Endothelial cell of umbilical vein (primary cell): ENCODE results near the gene DNAJC17. TPM values are rescaled to one million over a fixed set of nuclear protein-coding genes. Genes with fewer than 3 reads are reported as not detected.

Source experiments
- BruUV-seq: library from RNA; stranded (reverse); fragments of 400-500 nt; replicated peaks from 2 replicates; lab custom pipeline; 2021; lab: Mats Ljungman, UMichigan
- CTCF ChIA-PET: fragments of 300-600, 350-600 bp; sonication (Branson Sonifier 250); formaldehyde crosslinking; loops from one replicate; lab custom pipeline; 2021; ENCODE audit warnings: antibody characterized with exemption, inconsistent platforms; lab: Charles Lee
- POLR2A ChIA-PET: fragments of 300-600, 350-600 bp; sonication (Branson Sonifier 250); formaldehyde crosslinking; loops from one replicate; lab custom pipeline; 2021; ENCODE audit warnings: antibody characterized with exemption, inconsistent platforms; lab: Charles Lee
- DNase-seq: peaks from one replicate; pipeline ENCODE4 v3.0.0-alpha.2; 2011; ENCODE audit warnings: low read depth, low spot score
- FAIRE-seq: peaks from 2 replicates; lab custom pipeline; 2011; peaks lifted over from hg19 to GRCh38; lab: Jason Lieb, UNC
- H2AFZ ChIP-seq: 2 replicates; pipeline ENCODE4 v1.6.0; 2012; ENCODE audit warnings: low read depth, low read length, control low read depth, inconsistent platforms
- H3K27ac ChIP-seq: 2 replicates; pipeline ENCODE4 v1.5.1; 2011; ENCODE audit warnings: low read depth, mild to moderate bottlenecking, control low read depth, low read length, moderate library complexity; ENCODE audit not compliant: insufficient read depth
- H3K27me3 ChIP-seq, 2 experiments: 2 replicates each; pipeline versions ENCODE4 v1.6.0 to v1.6.1; 2011; ENCODE audit warnings: low read length in 2 of 2, mixed read lengths in 1 of 2; ENCODE audit not compliant: control insufficient read depth in 2 of 2, insufficient read depth in 2 of 2
- H3K36me3 ChIP-seq, 2 experiments: 2 replicates in 1 of 2; 3 replicates in 1 of 2; pipeline ENCODE4 v1.5.1; 2011; ENCODE audit warnings: low read length in 2 of 2, mild to moderate bottlenecking in 1 of 2, moderate library complexity in 1 of 2; ENCODE audit not compliant: control insufficient read depth in 2 of 2, insufficient read depth in 2 of 2; ENCODE audit errors: extremely low read depth in 1 of 2
- H3K4me1 ChIP-seq: 3 replicates; pipeline ENCODE4 v1.5.1; 2011; ENCODE audit warnings: mild to moderate bottlenecking, low read length; ENCODE audit not compliant: control insufficient read depth, insufficient read depth; ENCODE audit errors: extremely low read depth
- H3K4me2 ChIP-seq: 2 replicates; pipeline ENCODE4 v1.6.1; 2011; ENCODE audit warnings: low read length, control low read depth, mixed read lengths; ENCODE audit not compliant: insufficient read depth
- H3K4me3 ChIP-seq, 3 experiments: fragments of 200-600 bp in 1 of 3; sonication (generic), shearing (Covaris generic) in 1 of 3; replicated peaks in 1 of 3; 2 replicates each; pipeline ENCODE4 v1.5.1; 2011 to 2016; ENCODE audit warnings: control low read depth in 3 of 3, low read length in 3 of 3, mild to moderate bottlenecking in 2 of 3, inconsistent platforms in 1 of 3, low read depth in 1 of 3, moderate library complexity in 1 of 3; ENCODE audit not compliant: insufficient read depth in 1 of 3
- H3K79me2 ChIP-seq: 2 replicates; pipeline ENCODE4 v1.6.0; 2012; ENCODE audit warnings: low read length, inconsistent platforms; ENCODE audit not compliant: control insufficient read depth, insufficient read depth
- H3K9ac ChIP-seq: replicated peaks from 2 replicates; pipeline ENCODE3; 2011; ENCODE audit warnings: low read length, control low read depth; ENCODE audit not compliant: insufficient read depth; ENCODE audit errors: extremely low read depth
- H3K9me1 ChIP-seq: replicated peaks from 3 replicates; pipeline ENCODE4 v1.6.0; 2011; ENCODE audit warnings: mild to moderate bottlenecking, low read length; ENCODE audit not compliant: control insufficient read depth, insufficient read depth; ENCODE audit errors: extremely low read depth
- H3K9me3 ChIP-seq: replicated peaks from 2 replicates; pipeline ENCODE4 v1.5.1; 2012; ENCODE audit warnings: low read length, inconsistent platforms; ENCODE audit not compliant: control insufficient read depth, insufficient read depth
- H4K20me1 ChIP-seq: replicated peaks from 2 replicates; pipeline ENCODE3; 2011; ENCODE audit warnings: mild to moderate bottlenecking, low read length; ENCODE audit not compliant: control insufficient read depth, insufficient read depth; ENCODE audit errors: extremely low read depth
- EZH2 ChIP-seq: IDR thresholded peaks from 2 replicates; pipeline ENCODE4 v1.6.1; 2012; ENCODE audit warnings: borderline replicate concordance, low read depth, mild to moderate bottlenecking, moderate library complexity, low read length, inconsistent platforms; ENCODE audit not compliant: severe bottlenecking
- FOS ChIP-seq: IDR thresholded peaks from 2 replicates; pipeline ENCODE4 v1.6.1; 2011; ENCODE audit warnings: mild to moderate bottlenecking, low read length, moderate library complexity, borderline replicate concordance; ENCODE audit not compliant: insufficient read depth
- GATA2 ChIP-seq: IDR thresholded peaks from 2 replicates; pipeline ENCODE4 v1.7.0; 2011; ENCODE audit warnings: low read depth, mild to moderate bottlenecking, moderate library complexity, mixed read lengths, low read length; ENCODE audit not compliant: insufficient read length, insufficient read depth
- JUN ChIP-seq: IDR thresholded peaks from 2 replicates; pipeline ENCODE4 v1.6.1; 2011; ENCODE audit warnings: borderline replicate concordance, low read depth; ENCODE audit not compliant: insufficient read length, insufficient read depth
- MYC ChIP-seq: IDR thresholded peaks from one replicate; pipeline ENCODE4 v1.6.1; 2011; ENCODE audit warnings: mild to moderate bottlenecking, low read depth, low read length
- POLR2A ChIP-seq: IDR thresholded peaks from 2 replicates; pipeline ENCODE4 v1.6.1; 2012; ENCODE audit warnings: low read depth, mild to moderate bottlenecking, control low read depth, low read length
- POLR2AphosphoS5 ChIP-seq: IDR thresholded peaks from 2 replicates; pipeline ENCODE4 v1.6.1; 2012; ENCODE audit warnings: low read depth, mild to moderate bottlenecking, control low read depth, low read length, moderate library complexity; ENCODE audit not compliant: insufficient read depth
- dilution Hi-C: fragments of 300-500 bp; cut with MboI; formaldehyde crosslinking; loops from one replicate; pipeline ENCODE4 v1.15.0; 2019; ENCODE audit warnings: low sequenced_read_pairs; ENCODE audit not compliant: extremely low pct_ligation_motif_present
- intact Hi-C: fragments of 100-400 bp; cut with micrococcal nuclease; formaldehyde crosslinking; loops from one replicate; pipeline ENCODE4 v1.10.0; 2022
- polyA plus RNA-seq, 4 experiments: library from polyadenylated mRNA; depleted of rRNA in 3 of 4; stranded (reverse) in 3 of 4; unstranded in 1 of 4; fragments of >200 nt; gene quantifications; 2 replicates each; pipeline versions ENCODE4 v1.2.1 to v1.2.3, GENCODE V29; 2011 to 2012; ENCODE audit warnings: missing spikeins in 1 of 4
- total RNA-seq: library from RNA; stranded (reverse); gene quantifications from 2 replicates; pipeline ENCODE4 v1.2.3, GENCODE V29; 2021
- TF ChIP-seq, protein P1 (sequence below): IDR thresholded peaks from 2 replicates; pipeline ENCODE4 v1.6.1; 2011; ENCODE audit not compliant: insufficient read depth, insufficient read length
- TF ChIP-seq, protein P2 (sequence below), 2 donors: IDR thresholded peaks; 1 replicate in 1 of 2; 2 replicates in 1 of 2; pipeline ENCODE4 v1.5.1; 2011; ENCODE audit warnings: low read length in 2 of 2, mild to moderate bottlenecking in 2 of 2, moderate library complexity in 2 of 2, control low read depth in 1 of 2, inconsistent platforms in 1 of 2, low read depth in 1 of 2; ENCODE audit not compliant: insufficient read depth in 1 of 2; ENCODE audit errors: extremely low read depth in 1 of 2

DNAJC17 gene
- total and polyA plus RNA-seq, 2 donors (not counting 3 experiments of a cell fraction or from before 2014, with no cell fraction given), result 30.7 to 46.4 TPM

DNA sequence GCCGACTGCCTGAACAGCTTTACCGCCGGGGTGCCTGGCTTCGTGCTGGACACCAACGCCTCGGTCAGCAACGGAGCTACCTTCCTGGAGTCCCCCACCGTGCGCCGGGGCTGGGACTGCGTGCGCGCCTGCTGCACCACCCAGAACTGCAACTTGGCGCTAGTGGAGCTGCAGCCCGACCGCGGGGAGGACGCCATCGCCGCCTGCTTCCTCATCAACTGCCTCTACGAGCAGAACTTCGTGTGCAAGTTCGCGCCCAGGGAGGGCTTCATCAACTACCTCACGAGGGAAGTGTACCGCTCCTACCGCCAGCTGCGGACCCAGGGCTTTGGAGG lies 37.4 kb upstream of the DNAJC17 start:
- TF ChIP-seq POLR2AphosphoS5, result no peak
- TF ChIP-seq JUN, result no peak
- TF ChIP-seq, protein P1, sequence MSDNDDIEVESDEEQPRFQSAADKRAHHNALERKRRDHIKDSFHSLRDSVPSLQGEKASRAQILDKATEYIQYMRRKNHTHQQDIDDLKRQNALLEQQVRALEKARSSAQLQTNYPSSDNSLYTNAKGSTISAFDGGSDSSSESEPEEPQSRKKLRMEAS, result no peak
- no peak for TF ChIP-seq MYC
- no peak for TF ChIP-seq FOS
- TF ChIP-seq EZH2, result no peak
- TF ChIP-seq, protein P2, sequence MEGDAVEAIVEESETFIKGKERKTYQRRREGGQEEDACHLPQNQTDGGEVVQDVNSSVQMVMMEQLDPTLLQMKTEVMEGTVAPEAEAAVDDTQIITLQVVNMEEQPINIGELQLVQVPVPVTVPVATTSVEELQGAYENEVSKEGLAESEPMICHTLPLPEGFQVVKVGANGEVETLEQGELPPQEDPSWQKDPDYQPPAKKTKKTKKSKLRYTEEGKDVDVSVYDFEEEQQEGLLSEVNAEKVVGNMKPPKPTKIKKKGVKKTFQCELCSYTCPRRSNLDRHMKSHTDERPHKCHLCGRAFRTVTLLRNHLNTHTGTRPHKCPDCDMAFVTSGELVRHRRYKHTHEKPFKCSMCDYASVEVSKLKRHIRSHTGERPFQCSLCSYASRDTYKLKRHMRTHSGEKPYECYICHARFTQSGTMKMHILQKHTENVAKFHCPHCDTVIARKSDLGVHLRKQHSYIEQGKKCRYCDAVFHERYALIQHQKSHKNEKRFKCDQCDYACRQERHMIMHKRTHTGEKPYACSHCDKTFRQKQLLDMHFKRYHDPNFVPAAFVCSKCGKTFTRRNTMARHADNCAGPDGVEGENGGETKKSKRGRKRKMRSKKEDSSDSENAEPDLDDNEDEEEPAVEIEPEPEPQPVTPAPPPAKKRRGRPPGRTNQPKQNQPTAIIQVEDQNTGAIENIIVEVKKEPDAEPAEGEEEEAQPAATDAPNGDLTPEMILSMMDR (IDR thresholded peaks at IDR 0.05; ENCODE audit: extremely low read depth in 1 of 2, insufficient read depth in 1 of 2, low read depth in 1 of 2, low read length in 2 of 2), result no peak
- no peak for TF ChIP-seq GATA2
- TF ChIP-seq POLR2A, result no peak
- ChIA-PET POLR2A (no interaction called here), CTCF (interaction anchor here (0.9 to 8.3 kb wide), 7 partner anchors 10 to 109 kb away, joined by 3 to 71 read pairs (median 5); partner anchors contain the start of gene CHAC1)
- dilution Hi-C loops (no loop called here), intact Hi-C loops (no loop called here)
- Histone ChIP-seq H3K9me3 (no peaks in the 10 kb centered on the region), H3K4me3 (peak overlapping the region in 1 of 3 experiments; percentile 39), H3K9ac (no peak overlapping the region), H3K36me3 (no peaks in the 10 kb centered on the region), H3K4me1 (peaks cover 5% of the 10 kb centered on the region), H3K27me3 (peaks cover 11% of the 10 kb centered on the region in 2 experiments), H2AFZ (peak overlapping the region; percentile 6), H3K79me2 (no peaks in the 10 kb centered on the region), H4K20me1 (no peaks in the 10 kb centered on the region), H3K4me2 (peak overlapping the region; percentile 26), H3K9me1 (no peaks in the 10 kb centered on the region), H3K27ac (no peak overlapping the region)
- BruUV-seq, result no TSS peak
- FAIRE-seq, result no peak
- no peak for DNase-seq
